Activated CD4-positive, alpha-beta T cell treated with anti-CD3 and anti-CD28 coated beads for 36 hours (primary cell): ENCODE data around the gene CLMP. TPM values are rescaled to one million over a fixed set of nuclear protein-coding genes. Genes with fewer than 3 reads are reported as not detected.
A peak's percentile ranks its signal among the peaks of the same experiment; 100 is the strongest.
"Not testable (repeated sequence)": the region's sequence is repeated elsewhere in the genome, so short reads cannot be mapped to it uniquely, and the experiment has no call there.

Experiments
- ATAC-seq: fragments of 200-7000 bp; cut with Tn5 transposase; one replicate; pipeline ENCODE4 v1.10.0; 2021; ENCODE audit warnings: mild to moderate bottlenecking, moderate library complexity
- CTCF ChIA-PET: fragments of 350-600 bp; sonication (Branson Sonifier 250); formaldehyde crosslinking; loops from one replicate; lab custom pipeline; 2021; ENCODE audit warnings: antibody characterized with exemption; lab: Charles Lee
- POLR2A ChIA-PET: fragments of 350-600 bp; sonication (Branson Sonifier 250); formaldehyde crosslinking; loops from one replicate; lab custom pipeline; 2021; ENCODE audit warnings: antibody characterized with exemption, inconsistent platforms; lab: Charles Lee
- DNase-seq: peaks from one replicate; pipeline ENCODE4 v3.0.0-alpha.2; 2020
- H3K27ac Mint-ChIP-seq: one replicate; pipeline ENCODE4 v1.8.0; 2021; ENCODE audit warnings: mixed read lengths
- H3K27me3 Mint-ChIP-seq: one replicate; pipeline ENCODE4 v1.8.0; 2021; ENCODE audit warnings: mixed read lengths
- H3K36me3 Mint-ChIP-seq: one replicate; pipeline ENCODE4 v1.8.0; 2021; ENCODE audit warnings: low read depth, mixed read lengths
- H3K4me1 Mint-ChIP-seq: one replicate; pipeline ENCODE4 v1.8.0; 2021; ENCODE audit warnings: mixed read lengths
- H3K4me3 Mint-ChIP-seq: one replicate; pipeline ENCODE4 v1.8.0; 2021; ENCODE audit warnings: mild to moderate bottlenecking, moderate library complexity, mixed read lengths
- H3K9me3 Mint-ChIP-seq: one replicate; pipeline ENCODE4 v1.8.0; 2021; ENCODE audit warnings: low read depth, mixed read lengths
- intact Hi-C, 2 experiments: fragments of 100-400 bp; cut with DNase I in 1 of 2; cut with micrococcal nuclease in 1 of 2; formaldehyde crosslinking; loops; one replicate each; pipeline versions ENCODE4 v1.14.2 to v1.15.1; 2022 to 2024; cut with DNase I, micrococcal nuclease
- total RNA-seq, 2 experiments: library from RNA; stranded (reverse); gene quantifications; one replicate each; pipeline ENCODE4 v1.2.3, GENCODE V29; 2021

The CLMP gene
- total RNA-seq, 2 experiments from 2014 or later, result 0.05 to 0.09 TPM

GRCh38 chr11:123166071-123166559 lies 28.9 kb downstream of the CLMP start:
- intact Hi-C loops, result loop anchor here in 1 of 2 experiments (1.0 to 5.0 kb wide), 2 partner anchors 66 to 81 kb away; no protein-coding TSS in a partner anchor
- Mint-ChIP-seq H3K4me3 (no peak overlapping the region), H3K4me1 (no peaks in the 10 kb centered on the region), H3K9me3 (no peaks in the 10 kb centered on the region), H3K36me3 (no peaks in the 10 kb centered on the region), H3K27me3 (peaks cover 1% of the 10 kb centered on the region), H3K27ac (no peak overlapping the region)
- peak; percentile 54 for DNase-seq
- POLR2A ChIA-PET, result no interaction called here
- ATAC-seq, result peak; percentile 39
- CTCF ChIA-PET, result interaction anchor here (0.7 to 1.5 kb wide), 5 partner anchors 23 to 139 kb away, joined by 3 to 9 read pairs (median 4); no protein-coding TSS in a partner anchor

- Mint-ChIP-seq H3K36me3 (no peaks in the 10 kb centered on the region), H3K4me1 (peaks cover under 1% of the 10 kb centered on the region), H3K27ac (no peak overlapping the region), H3K4me3 (no peak overlapping the region), H3K9me3 (no peaks in the 10 kb centered on the region), H3K27me3 (peaks cover 1% of the 10 kb centered on the region)
- no peak for ATAC-seq
- CTCF ChIA-PET, result interaction anchor here (0.7 to 1.8 kb wide), 6 partner anchors 9 to 226 kb away, joined by 3 to 13 read pairs (median 4); no protein-coding TSS in a partner anchor
- no peak for DNase-seq
- intact Hi-C loops, result loop anchor here in 1 of 2 experiments (5.0 kb wide), 1 partner anchor 67 kb away; no protein-coding TSS in a partner anchor
- POLR2A ChIA-PET, result no interaction called here
Measured at GRCh38 chr11:123164732-123165450, 30.2 kb downstream of the CLMP start.

- ATAC-seq, result no peak
Measured at GRCh38 chr11:123163621-123164020, 31.4 kb downstream of the CLMP start.

GRCh38 chr11:123161376-123162030 lies 33.5 kb downstream of the CLMP start:
- Mint-ChIP-seq H3K9me3 (no peaks in the 10 kb centered on the region), H3K4me3 (no peak overlapping the region), H3K36me3 (no peaks in the 10 kb centered on the region), H3K4me1 (peaks cover 13% of the 10 kb centered on the region), H3K27ac (no peak overlapping the region), H3K27me3 (no peaks in the 10 kb centered on the region)
- ChIA-PET CTCF (interaction anchor here (1.1 to 2.8 kb wide), 5 partner anchors 50 to 88 kb away, joined by 3 to 11 read pairs (median 4); no protein-coding TSS in a partner anchor), POLR2A (no interaction called here)
- DNase-seq (no peak), ATAC-seq (no peak)
- intact Hi-C loops, result no loop called here

More at GRCh38 chr11:123163621-123164020, 31.4 kb downstream of the CLMP start:
- Mint-ChIP-seq H3K36me3 (no peaks in the 10 kb centered on the region), H3K9me3 (no peaks in the 10 kb centered on the region), H3K27me3 (no peaks in the 10 kb centered on the region), H3K4me3 (no peak overlapping the region), H3K27ac (no peak overlapping the region), H3K4me1 (peaks cover 13% of the 10 kb centered on the region)
- CTCF ChIA-PET, result interaction anchor here (2.8 kb wide), 1 partner anchor 83 kb away, joined by 11 read pairs; no protein-coding TSS in a partner anchor
- POLR2A ChIA-PET, result no interaction called here
- DNase-seq, result no peak
- intact Hi-C loops, result no loop called here

- Mint-ChIP-seq H3K9me3 (no peaks in the 10 kb centered on the region), H3K27ac (no peak overlapping the region), H3K4me3 (no peak overlapping the region), H3K36me3 (no peaks in the 10 kb centered on the region), H3K27me3 (no peaks in the 10 kb centered on the region), H3K4me1 (peaks cover 13% of the 10 kb centered on the region)
- ChIA-PET POLR2A (no interaction called here), CTCF (interaction anchor here (0.6 to 1.5 kb wide), 2 partner anchors 106 to 125 kb away, joined by 3 to 4 read pairs; no protein-coding TSS in a partner anchor)
- ATAC-seq (peak; percentile 70), DNase-seq (peak; percentile 63)
- intact Hi-C loops, result no loop called here
Measured at GRCh38 chr11:123159183-123159857, 35.7 kb downstream of the CLMP start.

- peaks cover 13% of the 10 kb centered on the region for H3K4me1 Mint-ChIP-seq
- intact Hi-C loops, result no loop called here
- ATAC-seq, result peak; percentile 47
Measured at GRCh38 chr11:123158033-123159003, 36.7 kb downstream of the CLMP start.

GRCh38 chr11:123152951-123153350 lies 42.1 kb downstream of the CLMP start:
- H3K27me3 Mint-ChIP-seq, result peaks cover 2% of the 10 kb centered on the region
- no peak for DNase-seq
- no peaks in the 10 kb centered on the region for H3K36me3 Mint-ChIP-seq
- H3K27ac Mint-ChIP-seq, result no peak overlapping the region
- no peak overlapping the region for H3K4me3 Mint-ChIP-seq
- POLR2A ChIA-PET, result no interaction called here
- no peaks in the 10 kb centered on the region for H3K9me3 Mint-ChIP-seq
- CTCF ChIA-PET, result interaction anchor here (1.4 kb wide), 1 partner anchor 108 kb away, joined by 4 read pairs; no protein-coding TSS in a partner anchor
- H3K4me1 Mint-ChIP-seq, result no peaks in the 10 kb centered on the region
- intact Hi-C loops, result no loop called here
- ATAC-seq, result no peak

More at GRCh38 chr11:123158033-123159003, 36.7 kb downstream of the CLMP start:
- DNase-seq, result no peak
- ChIA-PET POLR2A (no interaction called here), CTCF (interaction anchor here (1.5 kb wide), 1 partner anchor 105 kb away, joined by 4 read pairs; no protein-coding TSS in a partner anchor)
- Mint-ChIP-seq H3K9me3 (no peaks in the 10 kb centered on the region), H3K4me3 (no peak overlapping the region), H3K36me3 (no peaks in the 10 kb centered on the region), H3K27ac (no peak overlapping the region), H3K27me3 (peaks cover 2% of the 10 kb centered on the region)

GRCh38 chr11:123152346-123152745 lies 42.7 kb downstream of the CLMP start:
- CTCF ChIA-PET, result interaction anchor here (0.6 to 1.4 kb wide), 3 partner anchors 10 to 109 kb away, joined by 3 to 5 read pairs (median 4); no protein-coding TSS in a partner anchor
- ATAC-seq, intact Hi-C loops, DNase-seq, POLR2A ChIA-PET, H3K36me3 Mint-ChIP-seq, H3K27me3 Mint-ChIP-seq, H3K4me3 Mint-ChIP-seq, H3K9me3 Mint-ChIP-seq, H3K4me1 Mint-ChIP-seq, H3K27ac Mint-ChIP-seq: not testable (repeated sequence)

- Mint-ChIP-seq H3K4me3 (no peak overlapping the region), H3K27me3 (peaks cover 2% of the 10 kb centered on the region), H3K27ac (no peak overlapping the region), H3K9me3 (no peaks in the 10 kb centered on the region), H3K36me3 (no peaks in the 10 kb centered on the region), H3K4me1 (no peaks in the 10 kb centered on the region)
- CTCF ChIA-PET, result interaction anchor here (0.6 to 1.5 kb wide), 4 partner anchors 9 to 110 kb away, joined by 3 to 5 read pairs (median 4); no protein-coding TSS in a partner anchor
- POLR2A ChIA-PET, result no interaction called here
- DNase-seq, result no peak
- intact Hi-C loops, result no loop called here
- ATAC-seq, result no peak
Measured at GRCh38 chr11:123151796-123152195, 43.3 kb downstream of the CLMP start.

- ChIA-PET CTCF (interaction anchor here (1.5 kb wide), 1 partner anchor 110 kb away, joined by 5 read pairs; no protein-coding TSS in a partner anchor), POLR2A (no interaction called here)
- Mint-ChIP-seq H3K27ac (no peak overlapping the region), H3K27me3 (peaks cover 2% of the 10 kb centered on the region), H3K9me3 (no peaks in the 10 kb centered on the region), H3K4me1 (no peaks in the 10 kb centered on the region), H3K36me3 (no peaks in the 10 kb centered on the region), H3K4me3 (no peak overlapping the region)
- intact Hi-C loops, result no loop called here
- ATAC-seq (no peak), DNase-seq (no peak)
Measured at GRCh38 chr11:123151366-123151765, 43.7 kb downstream of the CLMP start.
